DND-41 (cell line): ENCODE results near the gene ZNF134.

ENCODE experiments used
- EZH2 ChIP-seq: IDR thresholded peaks from 3 replicates; pipeline ENCODE4 v1.6.1; 2012; ENCODE audit warnings: borderline replicate concordance, low read depth, mild to moderate bottlenecking, moderate library complexity, low read length, inconsistent platforms; ENCODE audit not compliant: severe bottlenecking
- TF ChIP-seq, protein P1 (sequence below): IDR thresholded peaks from 2 replicates; pipeline ENCODE4 v1.5.1; 2012; ENCODE audit warnings: borderline replicate concordance, low read length, moderate library complexity, mild to moderate bottlenecking; ENCODE audit not compliant: poor library complexity, severe bottlenecking; ENCODE audit errors: extremely low read depth

- TF ChIP-seq, protein P1, sequence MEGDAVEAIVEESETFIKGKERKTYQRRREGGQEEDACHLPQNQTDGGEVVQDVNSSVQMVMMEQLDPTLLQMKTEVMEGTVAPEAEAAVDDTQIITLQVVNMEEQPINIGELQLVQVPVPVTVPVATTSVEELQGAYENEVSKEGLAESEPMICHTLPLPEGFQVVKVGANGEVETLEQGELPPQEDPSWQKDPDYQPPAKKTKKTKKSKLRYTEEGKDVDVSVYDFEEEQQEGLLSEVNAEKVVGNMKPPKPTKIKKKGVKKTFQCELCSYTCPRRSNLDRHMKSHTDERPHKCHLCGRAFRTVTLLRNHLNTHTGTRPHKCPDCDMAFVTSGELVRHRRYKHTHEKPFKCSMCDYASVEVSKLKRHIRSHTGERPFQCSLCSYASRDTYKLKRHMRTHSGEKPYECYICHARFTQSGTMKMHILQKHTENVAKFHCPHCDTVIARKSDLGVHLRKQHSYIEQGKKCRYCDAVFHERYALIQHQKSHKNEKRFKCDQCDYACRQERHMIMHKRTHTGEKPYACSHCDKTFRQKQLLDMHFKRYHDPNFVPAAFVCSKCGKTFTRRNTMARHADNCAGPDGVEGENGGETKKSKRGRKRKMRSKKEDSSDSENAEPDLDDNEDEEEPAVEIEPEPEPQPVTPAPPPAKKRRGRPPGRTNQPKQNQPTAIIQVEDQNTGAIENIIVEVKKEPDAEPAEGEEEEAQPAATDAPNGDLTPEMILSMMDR = no peak
- TF ChIP-seq EZH2 = no peak
These were observed 19.7 kb downstream of the ZNF134 start for GRCh38 chr19:57633832-57634131.
